NCI-H2107 treated with DMSO at 0.1 percent for 48 hours (cell line): ENCODE data around the gene GFY.

Experiments
- DNase-seq: peaks from one replicate; lab custom pipeline; 2025; ENCODE audit not compliant: unreplicated experiment; lab: John Stamatoyannopoulos, UW

Gene GFY

GRCh38 chr19:49408816-49409440 is 16.3 kb upstream of the GFY start:
- DNase-seq, result no peak

GRCh38 chr19:49409441-49410029 is 15.7 kb upstream of the GFY start:
- DNase-seq, result no peak

- DNase-seq, result no peak
Observed at GRCh38 chr19:49411681-49412326, 13.4 kb upstream of the GFY start.

- DNase-seq, result no peak
Observed at GRCh38 chr19:49413348-49413747, 11.8 kb upstream of the GFY start.

- no peak for DNase-seq
Observed at GRCh38 chr19:49414256-49414655, 10.9 kb upstream of the GFY start.

- no peak for DNase-seq
Observed at GRCh38 chr19:49415102-49415809, 9.9 kb upstream of the GFY start.

GRCh38 chr19:49415810-49416200 is 9.4 kb upstream of the GFY start:
- DNase-seq, result no peak

GRCh38 chr19:49417088-49417487 is 8.1 kb upstream of the GFY start:
- no peak for DNase-seq

- DNase-seq, result no peak
Observed at GRCh38 chr19:49418511-49418910, 6.7 kb upstream of the GFY start.

GRCh38 chr19:49419173-49419572 is 6.0 kb upstream of the GFY start:
- no peak for DNase-seq

- DNase-seq, result no peak
Observed at GRCh38 chr19:49420227-49420626, 5.0 kb upstream of the GFY start.

- no peak for DNase-seq
Observed at GRCh38 chr19:49421039-49421877, 3.9 kb upstream of the GFY start.

- no peak for DNase-seq
Observed at GRCh38 chr19:49421878-49422202, 3.3 kb upstream of the GFY start.

- DNase-seq, result no peak
Observed at GRCh38 chr19:49422407-49423070, 2.6 kb upstream of the GFY start.

GRCh38 chr19:49423071-49423984 is 1.9 kb upstream of the GFY start, which contains the start of gene PTH2:
PTH2 (minus strand) TSS chr19:49423441; CDS start chr19:49423339, 102 bp downstream.
- DNase-seq, result no peak

- no peak for DNase-seq
Observed at GRCh38 chr19:49423985-49424303, 1.2 kb upstream of the GFY start.

GRCh38 chr19:49425922-49426592 is 869 bp downstream of the GFY start:
- no peak for DNase-seq

- DNase-seq, result no peak
Observed at GRCh38 chr19:49427339-49427738, 2.2 kb downstream of the GFY start.

GRCh38 chr19:49427855-49428546 is 2.8 kb downstream of the GFY start:
- no peak for DNase-seq
